Fibroblast of peridontal ligament (primary cell): ENCODE results near the gene CMTM3.
"Not testable (repeated sequence)": the region's sequence is repeated elsewhere in the genome, so short reads cannot be mapped to it uniquely, and the experiment has no call there.

ENCODE experiments used
- DNase-seq: peaks from one replicate; pipeline ENCODE4 v3.0.0-alpha.2; 2010; ENCODE audit errors: extremely low read depth

Gene CMTM3

DNA sequence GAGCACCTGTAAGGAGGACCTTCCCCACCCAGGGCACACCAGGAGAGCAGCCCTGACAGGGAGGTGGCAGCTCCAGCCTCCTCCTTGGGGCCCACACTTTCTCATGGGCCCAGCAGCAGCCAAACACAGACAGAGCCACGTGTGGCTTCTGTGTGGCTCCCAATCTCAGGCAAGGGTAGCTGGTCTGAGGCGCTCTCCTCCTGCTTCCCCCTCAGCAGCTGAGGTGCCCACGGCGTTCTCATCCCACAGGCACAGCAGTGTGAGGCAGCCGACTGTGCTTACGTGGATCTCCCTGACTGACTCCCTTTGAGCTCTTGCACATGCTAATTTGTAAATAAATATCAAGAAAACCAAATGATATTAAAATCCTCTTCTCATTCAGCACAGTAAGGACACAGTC lies 30.9 kb downstream of the CMTM3 start:
- no peak for DNase-seq

DNA sequence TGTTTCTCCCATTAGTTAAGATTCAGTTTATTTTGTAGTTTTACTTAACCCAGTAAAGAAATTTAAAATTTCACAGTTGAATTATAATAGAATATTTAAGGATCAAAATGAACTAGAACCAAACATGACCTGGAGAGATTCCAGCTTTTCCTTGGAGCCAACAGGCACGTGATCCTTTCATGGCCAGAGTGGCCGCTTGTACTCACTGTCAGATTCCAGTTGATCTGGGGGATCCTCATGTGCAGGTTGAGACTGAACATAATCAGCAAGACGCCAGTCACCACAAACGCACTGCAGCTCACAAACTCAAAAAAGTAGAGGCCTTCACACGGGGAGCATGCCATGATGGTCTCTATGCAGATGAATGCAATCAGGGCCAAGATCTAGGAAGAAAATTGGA lies 31.7 kb downstream of the CMTM3 start:
- DNase-seq = no peak

DNA sequence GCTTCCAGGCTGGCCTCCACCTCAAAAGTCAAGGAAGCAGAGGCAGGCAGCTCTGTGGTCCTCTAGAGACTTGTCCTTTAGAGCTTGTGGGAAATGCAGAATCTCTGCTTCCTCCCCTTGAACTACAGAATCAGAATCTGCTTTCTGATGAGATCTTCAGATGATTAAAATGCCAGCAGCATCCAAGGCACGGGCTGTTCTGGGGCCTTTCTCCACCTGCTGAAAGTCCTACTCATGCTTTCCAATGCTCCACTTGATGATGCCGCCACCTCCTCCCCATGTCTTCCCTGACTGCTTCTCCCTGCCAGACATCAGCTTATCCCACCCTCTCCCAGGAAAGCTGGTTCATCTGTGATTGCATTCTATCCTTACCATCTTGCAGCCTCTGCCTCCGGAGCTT lies 33.3 kb downstream of the CMTM3 start:
- no peak for DNase-seq

DNA sequence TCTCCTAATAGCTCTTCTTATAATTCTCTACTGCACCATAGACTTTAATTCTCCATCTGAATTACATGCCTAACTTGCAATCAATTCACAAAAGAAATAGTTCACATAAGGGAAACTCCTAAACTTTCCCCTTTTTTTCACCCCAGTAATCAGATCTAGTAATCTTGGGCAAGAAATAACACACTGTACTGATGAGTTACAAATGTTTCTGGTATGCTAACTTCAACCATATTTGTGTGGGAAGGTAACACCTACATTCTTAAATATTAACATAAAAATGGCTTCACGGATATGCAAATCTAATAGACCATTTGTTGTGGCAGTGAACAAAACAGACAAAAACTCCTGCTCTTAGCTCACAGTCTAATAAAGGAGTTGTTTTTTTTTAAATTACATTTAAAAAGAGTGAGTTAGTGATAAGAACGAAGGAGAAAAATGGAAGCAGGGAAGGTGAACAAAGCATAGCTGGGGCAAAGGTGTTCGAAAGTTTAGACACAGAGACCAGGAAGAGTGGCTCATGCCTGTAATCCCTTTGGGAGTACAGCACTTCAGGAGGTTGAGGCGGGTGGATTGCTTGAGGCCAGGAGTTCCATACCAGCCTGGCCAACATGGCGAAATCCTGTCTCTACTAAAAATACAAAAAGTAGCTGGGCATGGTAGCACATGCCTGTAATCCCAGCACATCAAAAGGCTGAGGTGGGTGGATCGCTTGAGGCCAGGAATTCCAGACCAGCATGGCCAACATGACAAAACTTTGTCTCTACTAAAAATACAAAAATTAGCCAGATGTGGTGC lies 34.8 kb downstream of the CMTM3 start:
- DNase-seq = peak; percentile 47

DNA sequence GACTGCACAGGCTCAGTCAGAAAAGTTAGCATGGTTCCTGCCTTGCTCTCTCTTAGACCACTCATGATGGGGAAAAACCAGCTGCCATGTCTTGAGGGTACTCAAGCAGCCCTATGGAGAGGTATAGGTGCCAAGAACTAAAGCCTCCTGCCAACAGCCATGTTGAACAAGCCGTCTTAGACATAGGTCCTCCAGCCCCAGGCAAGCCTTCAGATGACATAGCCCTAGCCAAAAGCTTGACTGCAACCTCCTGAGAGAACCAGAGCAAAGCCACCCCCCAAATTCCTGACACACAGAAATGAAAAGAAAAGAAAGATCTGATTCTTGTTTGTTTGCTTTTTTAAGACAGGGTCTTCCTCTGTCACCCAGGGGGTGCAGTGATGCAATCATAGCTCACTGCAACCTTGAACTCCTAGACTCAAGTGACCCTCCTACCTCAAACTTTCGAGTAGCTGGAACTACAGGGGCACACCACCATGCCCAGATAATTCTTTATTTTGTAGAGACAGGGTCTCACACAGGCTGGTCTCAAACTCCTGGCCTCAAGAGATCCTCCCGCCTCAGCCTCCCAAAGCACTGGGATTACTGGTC lies 36.3 kb downstream of the CMTM3 start:
- no peak for DNase-seq

DNA sequence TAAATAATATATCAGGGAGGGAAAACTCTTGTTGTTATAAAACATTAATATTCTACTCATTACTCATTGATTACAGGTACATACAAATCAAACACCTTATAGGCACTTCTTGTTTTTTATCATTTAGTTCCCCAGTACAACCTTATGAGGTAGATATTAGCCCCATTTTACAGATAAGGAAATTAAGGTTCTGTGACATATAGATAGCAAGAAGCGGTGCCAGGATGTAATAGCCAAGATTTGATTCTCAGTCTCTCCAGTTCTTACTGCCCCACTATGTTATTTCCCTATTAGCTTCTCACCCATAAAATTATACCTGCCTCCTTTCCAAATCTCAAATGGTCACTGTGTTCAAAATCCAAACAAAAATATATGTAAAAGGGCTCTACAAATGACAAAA lies 36.9 kb downstream of the CMTM3 start:
- no peak for DNase-seq

DNA sequence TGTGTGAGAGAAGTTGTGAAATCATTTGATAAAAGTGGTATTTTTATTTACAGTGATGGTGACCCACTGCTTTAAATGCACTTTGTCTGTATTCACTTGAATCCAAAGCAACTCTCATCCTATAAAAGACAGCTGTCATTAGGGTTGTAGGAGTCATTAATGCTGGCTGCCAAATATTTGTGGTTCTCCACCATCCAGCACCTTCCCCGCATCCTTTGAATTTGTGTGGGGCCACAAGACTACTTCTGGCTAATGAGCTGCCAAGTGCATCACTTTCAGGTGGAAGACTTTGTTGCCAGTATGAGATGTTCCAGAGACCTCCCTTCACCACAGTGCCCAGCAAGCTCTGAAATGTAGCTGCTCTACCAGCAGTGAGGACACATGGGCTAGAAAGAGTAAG lies 43.4 kb downstream of the CMTM3 start:
- DNase-seq = no peak

DNA sequence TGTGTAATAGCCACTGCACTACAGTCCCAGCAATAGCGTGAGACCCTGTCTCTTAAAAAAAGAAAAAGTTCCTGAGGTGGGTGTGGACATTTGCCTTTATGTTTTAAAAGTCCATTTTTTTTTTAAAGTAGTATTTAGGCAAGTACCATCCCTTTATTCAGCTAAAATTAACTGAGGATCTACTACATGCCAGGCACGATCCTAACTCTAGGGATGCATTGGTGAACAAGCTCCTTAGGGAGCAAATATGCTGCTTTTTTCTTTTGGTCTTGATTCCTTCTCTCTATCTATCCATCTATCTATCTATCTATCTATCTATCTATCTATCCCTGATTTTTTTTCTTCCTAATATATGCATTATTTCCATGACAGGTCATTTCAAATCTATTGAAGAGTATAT lies 44.7 kb downstream of the CMTM3 start:
- no peak for DNase-seq

DNA sequence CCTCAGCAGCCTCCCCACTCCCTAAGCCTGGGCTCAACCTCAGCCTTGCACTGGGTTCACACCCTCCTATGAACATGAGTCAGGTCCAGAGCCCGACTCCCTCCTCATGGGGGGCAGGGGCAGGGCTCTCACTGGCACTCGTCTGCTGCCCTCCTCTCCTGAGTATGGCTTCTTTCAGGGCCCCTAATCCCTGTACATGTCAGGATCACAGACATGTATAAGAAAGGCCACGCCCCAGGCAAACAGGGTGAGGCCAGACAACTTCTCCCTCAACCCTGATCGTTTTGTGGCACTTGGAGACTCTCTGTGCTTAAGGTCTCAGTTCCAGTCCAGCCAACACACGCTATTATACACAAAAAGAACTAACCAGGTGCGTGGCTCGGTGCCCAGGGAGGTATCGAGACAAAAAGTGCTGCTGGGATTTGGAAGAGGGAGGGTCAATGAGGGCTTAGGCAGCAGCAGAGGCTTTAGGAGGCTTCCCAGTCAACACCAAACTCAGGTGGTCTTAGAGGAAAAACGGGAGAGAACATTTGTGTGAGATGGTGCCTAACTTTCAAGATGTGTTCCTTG lies 45.2 kb downstream of the CMTM3 start:
- no peak for DNase-seq

DNA sequence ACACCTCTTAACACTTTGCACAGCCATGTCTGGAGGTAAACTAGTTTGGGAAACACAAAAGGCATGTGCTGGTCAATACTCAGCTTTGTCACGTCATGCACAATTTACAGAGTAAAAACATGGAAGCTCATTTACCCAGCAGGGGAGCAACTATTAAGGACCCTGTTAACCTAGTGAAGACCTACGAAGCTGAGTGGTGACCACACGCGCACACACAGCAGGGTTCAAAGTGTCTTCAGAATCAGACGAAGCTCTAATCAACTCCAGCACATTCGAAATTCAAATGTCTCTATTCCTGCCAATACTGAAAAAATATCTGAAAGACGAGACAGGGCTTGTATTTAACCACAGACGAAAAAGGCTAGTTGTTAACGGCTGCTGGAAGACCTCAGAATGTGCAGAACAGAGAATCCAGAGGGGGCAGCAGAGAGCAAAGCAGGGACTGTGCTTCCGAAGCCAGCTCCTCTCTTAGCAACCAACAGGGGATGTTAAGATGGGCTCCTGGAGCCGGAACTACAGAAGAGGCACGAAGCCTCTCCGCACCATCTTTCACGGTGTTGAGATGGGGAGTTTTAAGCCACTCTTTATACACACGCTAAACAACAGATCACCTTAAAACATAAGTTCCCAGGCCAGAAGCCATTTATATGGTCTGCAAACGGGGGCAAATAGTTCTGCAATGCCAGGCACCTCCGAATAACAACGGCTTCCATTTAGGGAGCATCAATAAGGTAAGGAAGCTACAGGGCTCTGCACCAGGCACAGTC lies 46.4 kb downstream of the CMTM3 start:
- peak; percentile 94 for DNase-seq

DNA sequence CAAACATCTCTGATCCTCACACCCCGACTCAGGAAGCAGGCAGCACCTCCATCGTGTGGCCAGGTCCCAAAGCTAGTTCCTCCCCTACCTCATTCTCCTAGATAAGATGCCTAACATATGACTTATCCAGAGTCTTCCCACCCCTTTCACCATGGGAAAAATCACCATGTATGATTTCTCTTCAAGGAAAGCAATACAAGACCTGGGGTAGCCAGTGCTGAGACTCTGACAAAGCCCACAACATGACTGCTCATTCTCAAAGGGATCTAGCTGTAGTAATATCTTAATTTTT lies 46.9 kb downstream of the CMTM3 start:
- DNase-seq = no peak

DNA sequence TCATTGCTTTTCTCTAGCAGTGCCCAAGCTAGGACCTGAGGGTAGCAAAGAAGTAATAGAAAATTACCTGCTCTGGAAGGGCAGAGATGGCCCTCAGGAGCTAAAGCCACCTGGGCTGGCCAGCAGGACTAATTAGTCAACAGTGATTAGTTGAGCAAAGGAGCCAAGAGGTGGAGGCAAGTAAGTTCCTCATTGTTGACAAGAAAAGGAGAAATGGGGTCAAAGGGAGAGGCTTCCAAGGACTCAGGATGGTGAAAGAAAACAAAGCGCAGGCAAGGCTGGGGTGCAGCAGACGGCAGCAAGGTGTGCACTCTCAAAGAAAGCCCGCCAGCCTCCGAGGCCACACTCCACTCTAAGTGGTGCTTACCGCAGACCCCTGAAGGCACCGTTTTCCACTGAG lies 47.5 kb downstream of the CMTM3 start:
- DNase-seq = no peak

DNA sequence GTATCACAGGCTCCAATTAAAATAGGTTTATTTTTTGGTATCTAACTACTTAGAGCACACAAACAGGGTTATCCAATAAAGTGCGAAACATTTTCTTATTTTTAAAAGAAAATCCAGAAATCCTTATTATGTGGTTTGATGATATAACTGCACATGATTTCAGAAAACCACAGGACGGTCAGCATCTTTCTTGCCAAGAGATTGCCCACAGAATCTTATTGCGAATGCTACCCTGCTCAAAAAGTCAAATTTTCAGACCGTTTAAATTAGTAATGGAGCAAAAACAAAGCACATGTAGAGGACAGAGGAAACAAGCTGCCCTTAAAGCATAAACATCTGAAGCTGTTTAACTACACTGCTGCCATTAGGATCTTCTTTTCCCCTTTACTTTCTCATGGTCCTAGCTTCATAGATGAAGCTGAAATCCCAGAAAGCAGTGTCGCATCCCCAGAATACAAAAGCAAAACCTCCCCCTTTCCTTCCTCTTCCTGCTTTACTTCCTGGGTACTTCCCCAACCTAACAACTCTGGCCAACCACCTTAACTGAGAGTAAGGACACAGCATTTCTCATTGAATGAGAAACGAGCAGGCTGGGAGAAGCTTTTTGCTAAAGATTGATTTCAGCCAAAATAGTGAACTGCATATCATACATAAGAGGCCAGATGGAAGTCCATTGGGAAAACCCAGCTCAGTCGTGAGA lies 48.3 kb downstream of the CMTM3 start:
- DNase-seq = peak; percentile 92

DNA sequence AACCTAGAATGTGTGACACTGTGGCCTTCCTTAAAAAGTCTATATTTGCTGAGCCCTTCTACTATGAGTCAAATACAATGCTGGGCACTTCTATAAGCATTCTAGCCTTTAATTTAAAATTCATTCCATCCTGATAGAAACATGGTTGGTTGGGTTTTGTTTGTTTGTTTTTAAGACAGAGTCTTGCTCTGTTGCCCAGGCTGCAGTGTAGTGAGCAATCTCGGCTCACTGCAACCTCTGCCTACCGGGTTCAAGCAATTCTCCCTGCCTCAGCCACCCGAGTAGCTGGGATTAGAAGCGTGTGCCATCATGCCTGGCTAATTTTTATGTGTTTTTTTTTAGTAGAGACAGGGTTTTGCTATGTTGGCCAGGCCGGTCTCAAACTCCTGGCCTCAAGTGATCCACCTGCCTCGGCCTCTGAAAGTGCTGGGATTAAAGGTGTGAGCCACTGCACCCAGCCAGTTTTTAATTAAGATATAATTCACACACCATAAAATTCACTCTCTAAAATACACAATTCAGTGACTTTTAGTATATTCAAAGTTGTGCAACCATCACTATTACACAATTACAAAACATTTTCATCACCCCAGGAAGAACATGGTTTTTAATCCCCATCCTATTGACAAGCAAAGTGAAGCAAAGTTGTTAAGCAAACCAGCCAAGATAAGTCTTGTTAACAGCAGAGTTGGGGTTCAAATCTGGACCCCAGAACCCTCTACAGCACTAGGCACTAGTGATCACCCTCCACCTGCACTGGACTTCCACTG lies 49.3 kb downstream of the CMTM3 start:
- peak; percentile 57 for DNase-seq

DNA sequence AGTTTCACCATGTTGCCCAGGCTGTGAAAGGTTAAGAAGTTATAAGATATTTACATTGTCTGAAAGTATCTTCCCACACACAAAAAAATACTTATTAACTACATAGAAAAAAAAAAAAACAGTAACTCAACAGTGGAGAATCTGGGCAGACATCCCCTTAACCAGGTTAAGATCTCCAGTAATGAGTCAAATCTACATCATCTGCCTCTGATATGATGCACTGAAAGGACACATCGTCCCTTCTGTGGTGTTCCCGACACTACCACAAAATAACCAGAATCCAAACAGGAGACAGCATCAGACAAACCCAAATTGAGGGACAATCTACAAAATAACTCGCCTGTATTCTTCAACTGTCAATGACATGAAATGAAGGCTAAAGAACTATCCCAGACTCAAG lies 52.0 kb downstream of the CMTM3 start:
- no peak for DNase-seq

DNA sequence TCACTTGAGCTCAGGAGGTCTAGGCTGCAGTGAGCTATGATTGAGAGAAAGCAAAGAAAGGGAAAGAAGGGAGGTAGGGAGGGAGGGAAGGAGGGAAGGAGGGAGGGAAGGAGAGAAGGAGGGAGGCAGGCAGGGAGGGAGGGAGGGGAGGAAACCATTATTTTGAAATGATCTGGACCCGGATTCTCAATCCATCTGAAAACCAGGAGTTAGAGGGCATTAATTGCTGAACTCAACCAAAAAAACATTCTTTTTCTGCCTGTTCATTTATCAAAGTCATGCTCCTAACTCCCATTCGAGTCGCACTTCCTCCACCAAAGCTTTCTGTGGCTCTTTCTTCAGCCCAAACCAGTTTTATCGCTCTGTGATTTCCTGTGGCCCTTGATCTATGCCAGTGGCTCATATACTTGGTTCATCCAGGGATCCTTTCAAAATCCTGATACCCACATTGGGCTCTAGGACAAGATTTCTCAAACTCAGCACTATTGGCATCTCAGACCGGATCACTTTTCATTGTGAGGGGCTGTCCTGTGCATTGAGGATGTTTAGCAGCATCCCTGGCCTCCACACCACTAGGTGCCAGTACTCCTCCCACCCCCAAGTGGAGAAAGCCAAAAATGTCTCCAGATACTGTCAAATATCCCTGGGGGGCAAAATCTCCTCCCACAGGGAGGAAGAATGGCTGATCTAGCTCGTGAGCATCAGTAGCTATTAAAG lies 53.8 kb downstream of the CMTM3 start:
- no peak for DNase-seq

DNA sequence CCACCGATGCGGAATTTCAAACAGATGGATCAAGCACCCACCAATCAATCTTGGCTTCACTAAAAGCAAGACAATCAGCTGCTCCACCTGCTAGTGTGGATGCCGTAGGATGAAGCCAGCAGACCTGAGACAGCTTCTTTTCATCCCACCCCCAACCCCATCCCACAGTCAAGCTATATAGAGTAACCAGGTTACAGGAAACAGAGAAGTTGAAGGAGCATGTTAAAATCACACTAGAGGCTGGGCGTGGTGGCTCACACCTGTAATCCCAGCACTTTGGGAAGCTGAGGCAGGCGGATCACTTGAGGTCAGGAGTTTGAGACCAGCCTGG lies 54.3 kb downstream of the CMTM3 start:
- DNase-seq = no peak

DNA sequence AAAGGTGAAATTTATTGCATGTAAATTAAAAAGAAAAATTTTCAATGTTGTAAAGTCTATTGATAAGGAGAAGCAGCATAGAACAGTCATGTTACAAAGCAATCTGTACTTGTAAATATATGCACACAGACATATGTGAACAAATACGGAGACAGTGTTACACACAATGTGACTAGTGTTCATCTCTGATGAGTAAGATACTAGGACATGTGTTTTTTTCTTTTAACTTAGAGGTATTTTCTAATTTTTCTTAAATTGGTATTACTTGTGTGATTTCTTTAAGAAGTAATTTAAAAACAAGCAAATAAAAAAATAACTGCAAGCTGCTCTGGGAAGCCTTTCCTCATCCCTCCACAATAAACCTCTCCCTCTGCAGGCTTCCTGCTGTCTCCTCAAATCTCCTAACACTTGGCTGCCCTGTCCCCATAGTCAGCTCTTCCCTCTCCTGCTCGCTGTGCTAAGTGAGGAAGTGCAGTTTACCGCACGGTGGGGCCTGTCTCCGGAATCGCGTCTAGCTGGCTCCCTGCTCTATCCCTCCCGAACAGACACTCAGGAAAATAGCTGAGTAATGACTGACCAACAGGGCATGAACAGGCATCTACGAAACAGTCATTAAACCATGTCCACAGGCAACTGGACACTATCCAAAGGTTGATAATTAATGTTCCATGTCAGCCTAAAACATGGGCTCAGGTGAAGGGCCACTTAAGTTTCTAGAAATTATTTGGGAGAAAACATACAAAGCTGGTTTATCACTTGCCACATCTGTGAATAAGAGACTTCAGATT lies 56.1 kb downstream of the CMTM3 start:
- DNase-seq = peak; percentile 78

DNA sequence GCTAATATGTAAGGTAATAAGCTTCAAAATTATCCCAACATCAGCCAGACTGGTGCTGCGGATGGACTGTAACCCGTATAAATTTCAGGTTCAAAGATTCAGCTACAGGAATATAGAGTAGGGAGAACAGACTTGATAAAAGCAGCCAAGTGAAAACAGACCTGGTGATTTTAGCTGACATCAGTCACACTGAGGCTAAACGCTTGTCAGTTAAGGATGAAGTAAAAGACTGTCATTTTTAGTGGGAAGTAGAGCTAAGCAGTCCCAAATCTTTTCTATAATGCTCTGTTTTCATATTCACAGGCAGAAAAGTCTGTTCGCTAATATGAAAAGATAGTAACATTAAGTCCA lies 56.7 kb downstream of the CMTM3 start:
- DNase-seq = no peak

DNA sequence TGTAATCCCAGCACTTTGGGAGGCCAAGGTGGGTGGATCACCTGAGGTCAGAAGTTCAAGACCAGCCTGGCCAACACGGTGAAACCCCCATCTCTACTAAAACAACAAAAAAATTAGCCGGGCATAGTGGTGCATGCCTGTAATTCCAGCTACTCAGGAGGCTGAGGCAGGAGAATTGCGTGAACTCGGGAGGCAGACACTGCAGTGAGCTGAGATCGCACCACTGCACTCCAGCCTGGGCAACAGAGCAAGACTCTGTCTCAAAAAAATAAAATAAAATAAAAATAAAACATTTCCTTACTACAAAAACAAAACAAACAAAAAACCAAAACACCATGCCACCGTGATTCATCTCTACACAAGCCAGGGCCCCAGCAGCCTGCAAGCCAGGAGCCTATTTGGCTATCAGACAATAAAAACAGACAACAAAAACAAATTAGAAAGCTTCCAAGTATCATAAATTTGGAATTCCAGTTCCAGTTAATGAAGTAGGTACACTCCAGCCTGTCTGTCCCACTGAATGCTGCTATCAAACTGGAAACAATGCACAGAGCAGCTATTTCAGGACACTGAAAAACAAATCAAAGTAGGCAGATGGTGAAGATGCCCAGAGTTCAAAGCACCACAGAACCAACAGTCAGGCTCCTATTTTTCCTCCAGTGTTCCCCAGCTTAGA lies 57.3 kb downstream of the CMTM3 start:
- DNase-seq = not testable (repeated sequence)
